Stimulated activated CD4-positive, alpha-beta T cell treated with anti-CD3 and anti-CD28 coated beads, TNF-alpha, amount 100 ng/mL, for 24 hours (primary cell): ENCODE measurements around the gene KCNC3.
A peak's percentile ranks its signal among the peaks of the same experiment; 100 is the strongest.

Experiments used
- DNase-seq, 3 experiments: peaks; one replicate each; pipeline ENCODE4 v3.0.0-alpha.2; 2020; ENCODE audit warnings: low read depth in 3 of 3

Gene KCNC3

DNA sequence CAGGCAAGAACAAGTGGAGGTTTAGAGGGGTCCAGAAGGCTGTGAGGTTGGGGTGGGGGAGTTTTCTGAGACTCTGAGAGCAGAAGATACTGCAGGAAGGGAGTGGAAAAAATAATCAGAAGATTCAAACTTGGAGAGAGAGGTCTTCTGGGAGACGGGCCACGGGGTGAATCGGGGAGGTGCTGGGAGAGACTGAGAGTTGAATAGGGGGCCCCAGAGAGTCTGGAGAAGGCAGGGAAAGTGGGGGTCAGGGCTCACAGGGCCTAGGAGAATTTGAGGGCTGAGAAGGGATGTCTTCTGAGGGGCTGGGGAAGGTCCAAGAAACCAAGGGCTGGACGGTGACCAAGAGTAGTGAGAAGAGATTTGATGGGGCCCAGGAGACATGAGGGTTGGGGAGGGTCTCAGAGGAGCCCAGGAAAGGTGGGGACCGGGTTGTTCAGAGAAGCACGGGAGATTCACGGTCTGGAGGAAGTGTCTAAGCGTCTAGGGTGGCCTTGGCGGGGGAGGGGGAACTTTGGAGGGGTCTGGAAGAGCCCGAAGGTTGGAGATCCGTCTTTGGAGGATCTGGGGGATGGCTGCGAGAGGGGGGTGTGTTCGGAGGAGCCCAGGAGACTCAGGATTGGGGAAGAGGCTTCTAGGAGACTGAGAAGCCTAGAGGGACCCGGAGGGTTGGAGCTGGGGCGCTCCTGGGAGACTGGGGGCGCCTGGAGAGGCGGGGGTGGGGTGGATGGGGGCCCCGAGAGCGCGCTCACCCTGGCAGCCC, 1.5 kb downstream of the KCNC3 start:
- DNase-seq: no peak

DNA sequence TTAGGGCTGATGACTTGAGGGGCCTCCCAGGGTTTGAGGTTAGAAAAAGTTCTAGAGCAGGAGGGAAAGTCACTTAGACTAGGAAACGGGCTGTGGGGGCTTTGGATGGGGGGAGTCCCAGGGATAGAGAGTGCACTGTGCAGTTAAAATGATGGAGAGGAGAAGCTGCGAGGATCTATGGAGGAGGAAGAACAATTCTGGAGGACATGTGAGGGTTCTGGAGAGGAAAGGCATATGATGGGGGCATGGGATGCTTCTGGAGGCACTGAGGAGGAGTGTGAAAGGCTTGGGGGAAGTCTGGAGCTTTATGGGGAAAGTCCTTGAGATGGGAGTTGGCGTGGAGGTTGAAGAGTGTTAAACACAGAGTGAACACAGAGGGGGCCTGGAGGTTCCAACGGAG, 2.2 kb downstream of the KCNC3 start:
- no peak for DNase-seq

DNA sequence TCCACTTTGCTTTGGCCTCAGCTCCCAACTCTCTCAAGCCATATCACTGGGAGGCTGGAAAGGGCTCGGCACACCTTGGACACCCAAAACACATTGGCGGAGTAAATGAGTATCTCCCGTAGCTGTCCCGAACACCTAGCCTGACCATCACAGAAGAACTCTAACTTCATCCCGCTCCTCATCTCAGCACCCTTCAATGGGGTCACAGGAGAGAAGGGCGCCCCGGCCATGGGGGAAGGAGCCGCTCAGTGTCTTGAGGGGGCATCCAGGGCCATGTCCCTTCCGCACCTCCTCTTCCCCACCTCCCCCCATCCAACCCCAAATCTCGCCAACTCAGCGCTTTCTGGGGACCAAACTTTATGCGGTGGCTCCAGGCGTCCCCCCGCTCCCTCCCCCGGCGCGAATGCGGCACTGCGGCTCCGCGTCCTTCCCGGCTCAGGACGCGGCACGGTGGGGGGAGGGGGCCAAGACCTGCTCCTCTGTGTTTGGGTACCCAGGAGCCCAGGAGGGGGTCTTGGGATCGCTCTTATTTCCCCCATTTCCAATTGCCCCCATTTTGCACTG, 3.0 kb downstream of the KCNC3 start:
- DNase-seq: no peak

DNA sequence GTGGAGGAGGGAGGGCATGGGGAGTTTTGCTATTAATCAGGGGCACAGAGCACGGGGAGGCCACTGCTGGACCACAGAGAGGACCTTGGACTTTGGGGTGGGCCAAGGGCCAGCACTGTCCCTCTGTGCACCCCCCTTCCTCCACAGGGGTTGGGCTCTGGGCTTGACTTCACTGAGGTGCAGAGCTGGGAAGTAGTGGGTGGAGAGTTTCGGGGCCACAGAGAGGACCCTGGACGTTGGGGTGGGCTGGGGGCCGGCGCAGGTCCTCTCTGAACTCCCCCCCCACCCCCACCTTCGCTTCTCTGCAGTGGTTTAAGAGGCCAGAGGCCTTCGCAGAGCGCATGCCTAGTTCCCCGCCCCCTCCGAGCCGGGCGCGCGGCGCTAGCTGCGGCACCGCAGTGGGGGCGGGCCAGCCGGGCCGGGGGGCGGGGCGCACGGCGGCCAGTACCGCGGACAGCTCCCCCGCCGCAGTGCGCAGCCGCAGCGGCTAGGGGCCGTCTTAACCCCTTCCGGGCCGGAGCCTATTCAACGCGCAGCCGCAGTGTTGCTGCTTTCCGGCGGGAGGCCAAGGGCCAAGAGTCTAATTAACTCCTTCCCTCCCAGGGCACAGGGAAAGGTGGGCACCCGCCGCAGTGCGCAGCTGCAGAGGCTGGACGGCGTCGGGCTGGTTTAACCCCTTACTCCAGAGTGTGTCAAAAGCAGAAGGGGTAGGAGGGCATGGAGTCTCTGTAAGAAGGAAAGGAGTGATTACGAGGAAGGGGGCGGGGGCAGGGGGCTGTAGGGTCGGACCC, 3.7 kb downstream of the KCNC3 start:
- peak; percentile 39 to 75 (median 62) for DNase-seq

DNA sequence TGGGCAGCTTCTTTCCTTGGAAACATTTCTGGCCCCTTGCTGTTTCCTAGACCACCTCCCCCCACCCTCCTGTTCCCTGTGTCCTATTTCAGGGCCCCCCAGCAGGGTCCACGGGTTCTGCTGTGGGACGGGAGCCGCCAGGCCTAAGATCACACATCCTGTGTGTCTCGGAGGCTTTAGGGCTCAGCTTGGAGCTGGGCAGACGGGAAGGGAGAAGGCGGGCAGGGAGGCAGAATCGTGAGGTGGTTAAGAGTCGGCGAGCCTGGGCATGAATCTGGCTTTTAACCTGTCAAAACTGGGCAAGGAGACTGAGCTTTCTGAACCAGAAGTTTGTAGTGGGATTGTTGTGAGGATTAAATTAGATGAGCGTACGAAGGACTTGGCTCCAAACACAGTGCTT, 4.8 kb downstream of the KCNC3 start:
- DNase-seq: no peak

DNA sequence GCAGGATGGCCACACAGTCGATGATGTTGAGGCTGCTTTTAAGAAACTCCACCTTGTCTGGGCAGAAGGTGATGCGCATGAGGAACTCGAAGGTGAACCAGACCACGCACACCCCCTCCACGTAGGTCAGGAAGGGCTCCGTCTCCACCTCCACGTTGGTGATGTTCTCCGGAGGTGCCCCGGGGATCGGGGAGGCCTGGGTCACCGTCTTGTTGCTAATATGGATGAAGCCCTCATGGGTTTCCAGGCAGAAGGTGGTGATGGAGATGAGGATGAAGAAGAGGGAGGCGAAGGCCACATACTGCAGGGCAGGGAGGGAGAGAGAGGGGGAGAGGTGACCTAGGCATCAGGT, 5.4 kb downstream of the KCNC3 start:
- DNase-seq: no peak

DNA sequence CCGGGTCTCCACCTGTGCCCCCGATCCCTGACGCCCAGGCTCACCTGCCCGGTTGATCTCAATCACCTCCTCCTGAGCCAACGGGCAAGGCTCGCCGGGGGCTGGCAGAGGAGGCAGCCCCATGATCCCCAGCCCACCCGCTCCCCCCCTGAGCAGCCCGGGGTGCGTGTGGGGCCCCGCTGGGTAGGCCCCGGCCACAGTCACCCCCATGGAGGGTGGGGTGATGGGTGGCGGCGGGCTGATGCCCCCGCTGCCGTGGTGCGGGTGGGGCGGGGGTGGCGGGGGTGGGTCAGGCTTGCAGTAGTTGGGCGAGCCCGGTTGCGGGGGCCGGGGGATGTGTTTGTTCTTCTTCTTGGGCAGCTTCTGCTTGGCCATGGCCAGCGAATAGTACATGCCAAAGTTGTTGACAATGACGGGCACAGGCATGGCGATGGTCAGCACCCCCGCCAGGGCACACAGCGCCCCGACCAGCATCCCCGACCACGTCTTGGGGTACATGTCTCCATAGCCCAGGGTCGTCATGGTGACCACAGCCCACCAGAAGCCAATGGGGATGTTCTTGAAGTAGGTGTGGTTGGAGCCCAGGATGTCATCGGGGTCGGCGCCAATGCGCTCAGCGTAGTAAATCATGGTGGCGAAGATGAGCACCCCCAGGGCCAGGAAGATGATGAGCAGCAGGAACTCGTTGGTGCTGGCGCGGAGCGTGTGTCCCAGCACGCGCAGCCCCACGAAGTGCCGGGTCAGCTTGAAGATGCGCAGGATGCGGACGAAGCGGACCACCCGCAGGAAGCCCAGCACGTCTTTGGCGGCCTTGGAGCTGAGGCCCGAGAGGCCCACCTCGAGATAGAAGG, 6.0 kb downstream of the KCNC3 start:
- DNase-seq: no peak

DNA sequence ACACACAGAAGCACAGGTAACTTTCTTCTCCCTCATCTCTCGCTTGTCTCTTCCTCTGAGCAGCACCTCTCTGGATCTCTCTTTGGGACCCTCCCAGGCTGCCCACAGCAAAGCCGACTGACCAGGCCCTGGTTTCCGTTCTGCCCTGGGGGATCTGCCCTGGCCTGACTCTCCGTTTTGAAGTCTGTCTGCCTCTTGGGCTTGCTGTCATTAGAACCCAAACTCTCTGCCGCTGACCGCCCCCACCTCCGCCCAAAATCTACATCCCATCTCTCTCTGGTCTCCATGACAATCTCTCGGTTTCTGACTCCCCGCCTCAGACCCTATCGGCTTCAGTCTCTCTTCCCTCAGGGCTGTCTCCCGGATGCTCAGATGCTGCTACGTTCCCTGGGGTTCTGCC, 6.9 kb downstream of the KCNC3 start:
- no peak for DNase-seq

DNA sequence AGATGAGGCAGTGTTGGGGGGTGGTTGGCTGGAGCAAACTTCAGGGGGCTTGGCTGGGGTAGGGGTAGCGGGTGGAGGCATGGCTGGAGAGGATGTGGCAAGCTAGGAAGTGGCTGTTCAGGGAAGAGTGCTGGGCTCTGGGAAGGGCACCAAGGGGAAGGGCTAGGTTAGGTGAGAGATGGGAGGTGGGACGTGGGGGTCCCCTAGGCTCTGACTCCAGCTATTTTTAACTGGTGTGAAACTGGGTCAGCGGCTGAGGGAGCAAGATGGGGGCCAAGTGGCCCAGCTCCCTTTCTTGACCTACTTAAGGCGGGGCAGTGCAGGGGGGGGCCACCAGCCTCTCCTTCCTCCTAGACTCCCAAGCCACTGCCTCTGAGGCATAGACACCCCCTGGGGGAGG, 7.3 kb downstream of the KCNC3 start:
- no peak for DNase-seq

DNA sequence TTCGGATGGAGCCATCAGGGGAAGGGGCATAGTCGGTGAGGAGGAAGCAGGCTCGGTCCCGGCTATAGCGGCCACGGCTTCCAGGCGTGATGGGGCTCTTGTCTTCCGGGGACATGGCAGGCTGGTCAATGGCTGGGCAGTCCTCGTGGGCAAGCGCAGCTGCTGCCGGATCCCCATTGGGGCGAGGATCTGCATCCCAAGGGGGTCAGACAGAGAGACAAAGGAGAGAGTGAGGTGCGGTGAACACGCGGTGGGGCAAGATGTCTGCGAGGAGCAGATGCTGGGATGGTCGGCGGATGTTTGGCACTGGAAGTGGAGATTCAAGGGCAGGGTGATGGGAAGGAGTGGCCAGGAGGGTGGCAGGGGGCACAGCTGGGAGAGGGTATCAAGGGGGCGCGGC, 8.6 kb downstream of the KCNC3 start:
- no peak for DNase-seq

DNA sequence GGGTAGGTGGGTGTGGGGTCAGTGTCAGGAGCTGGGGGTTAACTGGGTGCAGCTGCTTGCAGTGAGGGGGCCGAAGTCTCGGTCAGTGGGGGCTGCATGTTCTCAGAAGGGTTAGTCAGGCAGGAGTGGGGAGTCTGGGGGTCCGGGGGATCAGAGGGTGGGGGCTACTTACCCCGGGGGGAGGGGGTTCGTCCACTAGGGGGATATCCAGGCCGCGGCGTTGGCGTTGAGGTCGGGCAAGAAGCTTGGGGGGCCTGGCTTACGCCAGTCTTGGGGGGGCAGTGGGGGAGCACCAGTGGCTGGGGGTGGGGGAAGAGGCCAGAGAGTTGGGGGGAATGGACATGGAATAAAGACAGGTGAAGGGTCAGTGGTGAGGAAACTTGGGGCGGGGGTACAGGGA, 9.1 kb downstream of the KCNC3 start:
- no peak for DNase-seq

DNA sequence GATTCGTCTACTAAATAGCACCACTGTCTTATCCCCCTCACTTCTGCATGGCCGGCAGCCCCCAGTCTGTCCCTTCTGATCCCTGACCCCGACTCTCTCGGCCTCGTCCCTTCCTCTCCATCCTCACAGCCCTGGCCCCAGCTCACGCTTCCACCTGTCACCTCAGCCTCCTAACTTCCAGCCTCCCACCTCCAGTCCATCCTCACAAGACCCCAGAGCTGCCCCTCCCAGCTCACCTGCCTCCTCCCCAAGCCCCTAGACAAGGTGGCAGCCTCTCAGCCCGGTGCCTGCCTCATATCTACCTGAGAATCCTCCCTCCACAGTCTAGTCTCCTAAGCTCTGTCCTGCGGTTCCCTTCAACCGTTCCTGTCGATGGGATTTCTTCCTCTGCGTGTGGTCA, 10.0 kb downstream of the KCNC3 start:
- no peak for DNase-seq

DNA sequence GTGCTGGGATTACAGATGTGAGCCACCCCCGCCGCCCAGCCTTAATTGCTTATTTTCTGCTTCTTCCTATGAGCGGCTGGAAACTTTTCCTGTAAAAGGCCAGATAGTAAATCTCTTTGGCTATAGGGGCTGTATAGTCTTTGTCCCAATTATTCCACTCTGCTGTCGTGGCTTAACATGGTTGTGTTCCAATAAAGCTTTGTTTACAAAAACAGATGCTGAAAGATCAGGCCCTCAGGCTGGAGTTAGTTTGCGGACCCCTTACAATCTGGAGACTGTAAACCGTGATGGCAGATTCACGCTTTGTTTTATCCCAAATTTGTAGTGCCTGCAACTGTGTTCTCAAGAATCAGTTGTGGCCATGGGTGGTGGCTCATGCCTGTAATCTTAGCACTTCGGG, 10.7 kb downstream of the KCNC3 start:
- DNase-seq: no peak

DNA sequence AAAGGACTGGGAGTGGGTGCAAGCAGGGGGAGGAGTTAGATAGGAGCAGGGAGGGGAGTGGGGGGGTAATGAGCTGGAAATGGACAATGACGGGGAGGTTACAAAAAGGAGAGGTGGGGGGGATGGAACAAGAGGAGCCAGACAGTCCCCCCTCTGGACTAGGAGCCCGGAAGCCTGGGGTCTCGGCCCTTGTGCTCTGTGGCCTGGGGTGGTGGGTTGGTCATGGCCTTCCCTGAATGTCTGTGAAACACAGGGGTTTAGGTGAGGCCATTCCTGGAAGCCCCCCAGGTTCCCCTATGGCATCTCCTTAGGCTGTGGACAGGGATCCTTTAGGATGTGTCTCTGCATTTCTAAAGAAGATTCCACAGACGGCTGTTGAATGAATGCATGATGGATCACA, 12.1 kb downstream of the KCNC3 start:
- DNase-seq: no peak

DNA sequence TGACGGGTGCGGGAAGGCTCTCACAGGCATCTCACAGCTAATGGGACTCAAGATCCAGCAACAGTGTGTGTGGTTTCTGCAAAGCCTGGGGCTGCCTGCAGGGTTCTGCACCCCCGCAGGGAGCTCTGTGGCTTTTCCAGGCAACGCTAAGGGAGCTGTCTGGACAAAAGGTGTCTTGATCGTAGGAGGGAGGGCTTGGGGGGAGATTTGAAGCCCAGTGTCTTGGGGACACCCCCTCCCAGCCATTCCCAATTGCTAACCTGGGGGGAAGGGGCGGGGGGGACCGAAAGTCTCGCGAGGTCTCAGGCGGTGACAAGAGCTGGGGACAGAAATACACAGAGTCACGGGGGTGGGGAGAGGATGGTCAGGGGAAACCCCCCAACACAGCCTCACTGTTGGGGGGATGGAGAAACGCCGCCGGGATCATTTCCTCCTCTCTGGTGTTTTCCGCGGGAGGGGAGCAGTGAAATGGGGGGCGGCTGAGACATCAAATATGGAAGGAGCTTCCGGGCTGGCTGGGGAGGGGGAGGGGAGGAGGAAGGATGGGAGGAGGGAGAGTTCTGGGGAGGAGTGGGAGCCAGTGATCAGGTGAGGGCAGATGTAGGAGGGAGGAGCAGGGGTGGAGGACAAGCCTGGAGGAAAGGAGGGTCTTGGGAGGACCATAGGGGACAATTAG, 13.3 kb downstream of the KCNC3 start:
- DNase-seq: no peak

DNA sequence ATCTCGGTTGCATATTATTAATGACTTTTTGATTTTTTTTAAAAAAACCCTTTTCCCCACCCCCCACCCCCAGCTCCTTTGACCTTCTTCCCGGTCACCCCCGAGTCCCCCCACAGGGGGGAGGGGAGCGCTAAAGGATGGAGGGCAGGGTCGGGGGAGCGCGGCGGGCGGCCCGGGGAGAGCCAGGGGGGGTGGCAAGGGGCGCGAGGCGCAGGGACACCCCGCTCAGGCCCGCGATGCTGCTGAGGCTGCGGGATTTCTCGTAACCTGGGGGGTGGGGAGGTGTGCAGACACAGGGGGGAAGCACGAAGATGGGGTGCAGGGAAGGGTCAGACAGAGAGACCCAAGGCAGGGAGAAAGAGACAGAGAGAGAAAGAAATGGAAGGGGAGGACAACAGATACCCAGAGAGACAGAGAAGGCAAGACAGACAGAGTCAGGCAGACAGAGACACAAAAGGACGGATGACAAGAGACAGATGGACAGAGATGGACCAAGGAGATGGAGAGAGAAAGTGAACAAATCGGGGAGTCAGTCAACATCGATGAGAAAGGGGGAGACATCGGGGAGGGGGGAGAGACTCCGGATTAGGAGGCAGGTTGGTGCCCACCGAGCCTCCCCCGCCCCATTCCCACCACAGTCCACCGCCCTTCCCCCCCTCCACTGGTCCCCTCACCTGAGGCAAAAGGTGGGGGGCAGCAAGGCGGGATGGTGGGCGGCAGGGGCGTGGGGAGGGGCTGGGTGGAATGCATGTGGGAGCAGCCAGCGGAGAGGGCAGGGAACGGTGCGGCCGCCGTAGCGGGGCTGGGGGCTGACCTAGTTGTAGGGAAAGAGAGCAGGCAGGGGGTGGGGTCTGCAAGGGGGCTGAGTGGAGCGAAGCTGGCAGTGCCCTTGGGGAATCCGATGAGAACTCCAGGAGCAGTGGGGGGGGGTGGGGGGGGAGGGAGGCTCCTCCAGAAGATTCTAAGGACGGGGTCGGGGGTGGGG, 14.2 kb downstream of the KCNC3 start:
- DNase-seq: no peak

DNA sequence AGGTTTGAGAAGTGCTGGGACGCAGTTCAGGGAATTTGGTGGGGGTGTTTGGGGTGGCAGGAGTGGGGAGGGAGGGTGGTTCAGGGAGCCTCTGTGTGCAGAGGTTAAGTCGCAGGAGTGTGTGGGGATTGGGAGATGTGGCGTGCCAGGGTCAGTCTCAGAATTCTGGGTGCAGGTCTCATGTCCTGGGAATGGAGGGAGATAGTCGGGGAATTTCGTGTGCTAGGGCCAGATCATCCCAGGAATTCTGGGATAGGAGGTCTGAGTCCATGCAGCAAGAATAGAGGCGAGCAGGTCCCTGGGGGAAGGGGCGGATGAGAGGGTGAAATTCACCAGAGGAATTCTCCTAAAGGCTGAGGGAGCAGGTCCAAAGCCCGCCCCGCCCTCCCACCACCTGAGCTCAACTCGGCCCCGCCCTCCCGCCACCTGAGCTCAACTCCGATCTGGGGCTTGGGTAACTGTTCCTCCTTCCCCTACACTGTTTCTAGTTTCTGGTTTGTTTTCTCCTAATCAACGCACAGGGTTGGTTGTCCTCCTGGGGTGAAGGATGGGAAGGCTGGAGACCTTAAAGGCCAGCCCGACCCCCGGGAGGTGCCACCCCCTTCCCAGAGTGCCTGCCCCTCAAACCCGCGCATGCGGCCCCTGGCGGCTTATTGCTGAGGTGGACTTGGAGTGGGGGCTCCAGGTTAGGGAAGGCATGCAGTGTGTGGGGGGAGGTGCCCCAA, 15.2 kb downstream of the KCNC3 start:
- DNase-seq: no peak

DNA sequence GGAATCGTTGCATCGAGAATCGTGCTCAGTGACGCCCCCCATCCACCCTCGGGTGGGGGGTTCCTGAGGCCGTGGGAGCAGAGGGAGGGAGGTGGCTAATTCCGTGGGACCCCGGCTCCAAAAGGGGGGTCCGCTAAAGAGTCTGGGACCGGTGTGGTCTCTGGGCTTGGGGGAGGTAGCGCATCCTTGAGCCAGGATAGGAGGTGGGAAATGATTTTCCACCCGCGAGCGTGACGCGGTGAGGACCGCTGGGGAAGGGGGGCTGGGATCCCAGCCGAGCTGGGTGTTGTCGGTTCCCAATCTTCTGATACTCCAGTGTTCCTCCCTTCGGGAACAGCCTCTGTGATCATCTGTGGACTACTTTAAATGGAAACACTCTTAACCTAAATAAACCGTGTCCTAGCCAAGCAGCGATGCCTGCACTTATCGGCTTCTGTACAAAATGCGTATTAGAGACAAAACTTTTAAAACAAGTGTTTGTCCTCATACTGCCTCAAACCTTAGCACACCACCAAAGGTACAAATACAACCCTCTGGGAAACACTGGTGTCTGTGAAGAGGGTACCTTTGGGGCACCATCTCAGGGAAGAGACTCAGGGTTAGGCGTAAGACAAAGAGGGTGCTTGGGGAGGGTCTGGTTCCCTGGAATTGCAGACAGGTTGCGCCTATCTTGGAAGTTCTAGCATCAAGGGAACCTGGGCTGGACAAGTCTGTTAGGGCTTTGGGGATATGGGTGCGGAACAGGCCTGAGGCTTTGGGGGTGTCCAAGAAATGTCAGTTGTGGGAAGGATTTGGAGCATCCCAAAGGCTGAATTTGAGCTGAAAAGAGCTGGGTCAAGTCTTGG, 16.0 kb downstream of the KCNC3 start:
- DNase-seq: no peak
